Prostate gland (tissue), 2 donors: ENCODE measurements around the gene RBM19. TPM values are rescaled to one million over a fixed set of nuclear protein-coding genes. Genes with fewer than 3 reads are reported as not detected.
A peak's percentile ranks its signal among the peaks of the same experiment; 100 is the strongest.

Source experiments
- DNase-seq: peaks from one replicate; pipeline ENCODE4 v3.0.0-alpha.2; 2019; ENCODE audit warnings: low spot score
- H3K27ac ChIP-seq, 2 donors: fragments of 200-600 bp; sonication (generic); 2 replicates each; pipeline ENCODE4 v1.5.1; 2017 to 2019
- H3K27me3 ChIP-seq: fragments of 200-600 bp; sonication (generic); replicated peaks from 2 replicates; pipeline ENCODE4 v1.5.1; 2019; ENCODE audit not compliant: insufficient read depth
- H3K36me3 ChIP-seq, 2 donors: fragments of 200-600 bp; sonication (generic); 1 replicate in 1 of 2; 2 replicates in 1 of 2; pipeline versions ENCODE4 v1.5.1 to v1.8.1; 2017 to 2019
- H3K4me1 ChIP-seq: fragments of 200-600 bp; sonication (generic); replicated peaks from 2 replicates; pipeline ENCODE4 v1.5.1; 2019
- H3K4me3 ChIP-seq, 2 donors: fragments of 200-600 bp; sonication (generic); 2 replicates each; pipeline ENCODE4 v1.5.1; 2017 to 2019
- H3K9me3 ChIP-seq: fragments of 200-600 bp; sonication (generic); 2 replicates; pipeline ENCODE4 v1.5.1; 2017
- POLR2A ChIP-seq: fragments of 450-650 bp; IDR thresholded peaks from one replicate; pipeline ENCODE4 v1.6.1; 2016; ENCODE audit warnings: antibody characterized with exemption, mild to moderate bottlenecking
- POLR2AphosphoS5 ChIP-seq: sonication (generic); formaldehyde crosslinking; IDR thresholded peaks from one replicate; pipeline ENCODE4 v1.6.1; 2017; ENCODE audit warnings: antibody characterized with exemption
- WGBS: methylation state at CpG from one replicate; pipeline ENCODE4 v1.1.5; 2018; 5-methylcytosine and 5-hydroxymethylcytosine counted together
- intact Hi-C: fragments of 100-400 bp; cut with DNase I; formaldehyde crosslinking; loops from one replicate; pipeline ENCODE4 v1.14.2; 2022
- total RNA-seq, 2 donors: library from RNA; depleted of rRNA; stranded (reverse); fragments of >200 nt; gene quantifications; one replicate each; pipeline ENCODE4 v1.1.0, GENCODE V29; 2016
- TF ChIP-seq, protein P1 (sequence below), 4 experiments: fragments of 200-600 bp in 2 of 4; fragments of 450-650 bp in 2 of 4; sonication (generic) in 2 of 4; IDR thresholded peaks; 1 replicate in 3 of 4; 2 replicates in 1 of 4; pipeline ENCODE4 v1.5.1; 2016 to 2019; ENCODE audit warnings: antibody characterized with exemption in 4 of 4, mild to moderate bottlenecking in 2 of 4, moderate library complexity in 2 of 4

The RBM19 gene
- total RNA-seq, 2 donors from 2014 or later: 27.2 to 49.9 TPM

DNA sequence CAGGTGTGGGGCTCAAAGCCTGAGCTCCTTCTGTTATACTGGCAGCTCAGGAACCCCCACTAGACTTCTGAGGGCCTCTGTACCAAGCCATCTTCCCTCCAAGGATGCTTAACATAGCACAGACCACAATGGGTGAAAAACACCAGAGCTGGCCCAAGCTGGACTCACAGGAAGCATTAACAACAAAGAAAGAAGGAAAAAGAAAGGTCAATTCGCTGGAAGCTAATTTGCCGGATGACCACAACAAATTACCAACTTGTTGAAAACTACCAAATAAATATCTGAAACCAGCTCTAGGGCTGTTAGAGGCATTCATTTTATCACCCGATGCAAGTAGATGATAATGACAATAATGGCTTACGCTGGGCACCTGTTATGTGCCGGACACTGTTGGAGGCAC, 48.7 kb downstream of the RBM19 start:
- Histone ChIP-seq H3K9me3 (no peaks in the 10 kb centered on the region), H3K4me3 (no peak overlapping the region), H3K27ac (no peak overlapping the region), H3K36me3 (peaks cover 0 to 3% of the 10 kb centered on the region in 2 donors), H3K4me1 (no peaks in the 10 kb centered on the region), H3K27me3 (no peaks in the 10 kb centered on the region)
- 93% methylated on average over 5 of the region's 5 CpGs for WGBS
- DNase-seq: no peak
- intact Hi-C loops: no loop called here
- TF ChIP-seq POLR2A (no peak), POLR2AphosphoS5 (no peak)
- TF ChIP-seq, protein P1, sequence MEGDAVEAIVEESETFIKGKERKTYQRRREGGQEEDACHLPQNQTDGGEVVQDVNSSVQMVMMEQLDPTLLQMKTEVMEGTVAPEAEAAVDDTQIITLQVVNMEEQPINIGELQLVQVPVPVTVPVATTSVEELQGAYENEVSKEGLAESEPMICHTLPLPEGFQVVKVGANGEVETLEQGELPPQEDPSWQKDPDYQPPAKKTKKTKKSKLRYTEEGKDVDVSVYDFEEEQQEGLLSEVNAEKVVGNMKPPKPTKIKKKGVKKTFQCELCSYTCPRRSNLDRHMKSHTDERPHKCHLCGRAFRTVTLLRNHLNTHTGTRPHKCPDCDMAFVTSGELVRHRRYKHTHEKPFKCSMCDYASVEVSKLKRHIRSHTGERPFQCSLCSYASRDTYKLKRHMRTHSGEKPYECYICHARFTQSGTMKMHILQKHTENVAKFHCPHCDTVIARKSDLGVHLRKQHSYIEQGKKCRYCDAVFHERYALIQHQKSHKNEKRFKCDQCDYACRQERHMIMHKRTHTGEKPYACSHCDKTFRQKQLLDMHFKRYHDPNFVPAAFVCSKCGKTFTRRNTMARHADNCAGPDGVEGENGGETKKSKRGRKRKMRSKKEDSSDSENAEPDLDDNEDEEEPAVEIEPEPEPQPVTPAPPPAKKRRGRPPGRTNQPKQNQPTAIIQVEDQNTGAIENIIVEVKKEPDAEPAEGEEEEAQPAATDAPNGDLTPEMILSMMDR (IDR thresholded peaks at IDR 0.05): no peak

DNA sequence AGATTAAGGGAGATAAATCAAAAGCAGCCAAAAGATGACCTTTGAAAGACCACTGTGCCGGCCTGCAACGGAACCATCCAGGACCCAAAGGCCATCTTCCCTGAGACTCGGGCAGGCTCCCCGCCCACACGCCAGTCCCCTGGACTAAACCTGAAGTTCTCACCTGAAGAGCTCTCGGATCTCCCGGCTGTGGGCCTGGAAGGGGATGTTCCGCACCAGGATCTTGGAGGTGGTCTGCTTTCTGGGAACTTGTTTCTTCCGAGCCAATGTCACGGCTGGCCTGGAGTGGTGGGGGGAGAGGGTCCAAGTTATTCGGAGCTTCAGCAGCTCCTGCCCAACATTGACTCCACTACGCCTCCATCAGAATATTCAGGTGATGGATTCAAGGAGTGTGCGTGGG, 51.3 kb downstream of the RBM19 start:
- no peak for DNase-seq

DNA sequence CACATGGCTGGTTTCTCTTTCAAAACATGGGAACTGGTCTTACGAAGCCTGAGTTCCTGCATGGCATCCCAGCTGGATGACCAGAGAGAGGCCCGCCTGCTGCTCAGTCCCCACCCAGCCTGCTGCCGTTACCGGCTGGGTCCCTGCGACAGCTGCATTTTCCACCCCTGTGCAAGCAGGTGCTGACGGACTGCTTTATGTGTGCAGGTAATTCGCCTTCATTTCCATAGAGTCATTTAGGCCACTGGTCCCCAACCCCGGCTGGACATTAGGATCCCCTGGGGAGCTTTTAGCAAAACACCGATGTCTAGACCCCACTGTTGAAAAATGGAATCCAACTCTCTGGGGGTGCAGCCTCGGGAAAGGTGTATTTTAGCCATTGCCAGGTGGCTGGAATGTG, 51.9 kb downstream of the RBM19 start:
- no peaks in the 10 kb centered on the region for H3K27me3 ChIP-seq
- 94% methylated on average over 10 of the region's 10 CpGs for WGBS
- H3K9me3 ChIP-seq: no peaks in the 10 kb centered on the region
- intact Hi-C loops: loop anchor here (5.0 kb wide), 1 partner anchor 452 kb away; no protein-coding TSS in a partner anchor
- H3K36me3 ChIP-seq: peaks cover 0 to 3% of the 10 kb centered on the region in 2 donors
- H3K27ac ChIP-seq: no peak overlapping the region
- TF ChIP-seq POLR2A (no peak), POLR2AphosphoS5 (no peak)
- TF ChIP-seq, protein P1 (IDR thresholded peaks at IDR 0.05): no peak
- no peaks in the 10 kb centered on the region for H3K4me1 ChIP-seq
- no peak for DNase-seq
- H3K4me3 ChIP-seq: no peak overlapping the region

More for the DNA sequence above, 51.3 kb downstream of the RBM19 start:
- Histone ChIP-seq H3K4me1 (no peaks in the 10 kb centered on the region), H3K9me3 (no peaks in the 10 kb centered on the region), H3K27me3 (no peaks in the 10 kb centered on the region), H3K27ac (no peak overlapping the region), H3K36me3 (peaks cover 0 to 3% of the 10 kb centered on the region in 2 donors), H3K4me3 (no peak overlapping the region)
- WGBS: 97% methylated on average over 13 of the region's 13 CpGs
- intact Hi-C loops: loop anchor here (5.0 kb wide), 1 partner anchor 453 kb away; no protein-coding TSS in a partner anchor
- no peak for TF ChIP-seq POLR2AphosphoS5
- no peak for TF ChIP-seq POLR2A
- TF ChIP-seq, protein P1 (IDR thresholded peaks at IDR 0.05): no peak

DNA sequence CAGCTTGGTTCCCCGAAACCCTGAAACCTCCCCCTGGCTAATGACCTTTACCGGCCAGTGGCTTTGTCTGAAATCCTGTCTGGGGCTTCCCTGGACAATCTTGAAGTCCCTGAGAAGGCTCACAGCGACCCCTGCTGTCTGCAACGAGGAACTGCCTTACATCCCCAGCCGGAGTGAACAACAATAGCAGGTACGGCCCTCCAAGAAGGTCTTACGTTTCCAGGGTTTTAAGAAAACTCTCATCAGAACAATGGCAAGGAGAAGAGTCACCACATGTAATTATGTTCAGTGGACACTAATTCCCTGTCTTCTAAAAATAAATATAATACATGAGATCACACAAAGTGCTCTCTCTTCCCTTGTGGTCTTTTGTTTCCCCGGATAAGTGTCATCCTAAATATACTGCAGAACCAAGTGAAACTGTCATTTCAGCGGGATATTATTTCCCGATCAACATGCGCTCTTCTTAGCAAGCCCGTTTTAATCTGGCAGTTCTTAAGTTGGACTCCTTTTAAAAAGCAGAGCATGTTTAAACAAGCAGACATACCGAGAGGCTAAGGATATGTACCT, 53.3 kb downstream of the RBM19 start:
- DNase-seq: peak; percentile 66
- WGBS: 20% methylated on average over 13 of the region's 13 CpGs
- no peak overlapping the region for H3K27ac ChIP-seq
- H3K9me3 ChIP-seq: no peaks in the 10 kb centered on the region
- TF ChIP-seq, protein P1 (IDR thresholded peaks at IDR 0.05): peak; percentile 81 to 86 (median 84)
- TF ChIP-seq POLR2AphosphoS5: no peak
- H3K4me1 ChIP-seq: no peaks in the 10 kb centered on the region
- no peak overlapping the region for H3K4me3 ChIP-seq
- intact Hi-C loops: loop anchor here (5.0 kb wide), 1 partner anchor 451 kb away; no protein-coding TSS in a partner anchor
- peaks cover 0 to 6% of the 10 kb centered on the region in 2 donors for H3K36me3 ChIP-seq
- H3K27me3 ChIP-seq: no peaks in the 10 kb centered on the region
